Measurements from ENCODE around the gene SYCP2. TPM values are rescaled to one million over a fixed set of nuclear protein-coding genes. Genes with fewer than 3 reads are reported as not detected.
A peak's percentile ranks its signal among the peaks of the same experiment; 100 is the strongest.

The SYCP2 gene
- 1 to 10 TPM in 1 of 4 donors, under 1 TPM in 3; 0.49 to 1.1 (median 0.79) TPM for total RNA-seq
- under 1 TPM; 0.29 to 0.42 (median 0.30) TPM for polyA plus RNA-seq
- long read RNA-seq, donor 1, result 0 reads
- long read RNA-seq, donor 2, result 0 reads

GRCh38 chr20:59933296-59933848 is at the start of gene SYCP2:
Gene SYCP2, minus strand, starts transcription at chr20:59933637. Its CDS starts 11,224 bp downstream, at chr20:59922413.
- no peaks in the 10 kb centered on the region for H3K27me3 ChIP-seq (ENCODE audit: insufficient read depth in 3 of 3, low read length in 2 of 3)
- no peaks in the 10 kb centered on the region for H3K36me3 ChIP-seq (ENCODE audit: insufficient read depth in 1 of 2, low read depth in 1 of 2)
- H3K9me3 ChIP-seq, result no peaks in the 10 kb centered on the region
- H3K27ac ChIP-seq, result peak within 1 kb of the TSS; percentile 70
- ATAC-seq (peak; percentile 73 to 85 (median 76)), DNase-seq (peak; percentile 57 to 86)
- intact Hi-C loops (cut with DNase I), result no loop called here
- peak within 1 kb of the TSS; percentile 90 for H3K4me3 ChIP-seq
- 26 to 36% (median 32%) methylated on average over 45 to 65 of the region's 65 CpGs for WGBS, 3 donors
- peaks cover 24% of the 10 kb centered on the region for H3K4me1 ChIP-seq
- no peak for TF ChIP-seq CTCF (IDR thresholded peaks at IDR 0.05)

GRCh38 chr20:59983076-59983475 is 49.6 kb upstream of the SYCP2 start:
- Histone ChIP-seq H3K4me1 (no peaks in the 10 kb centered on the region), H3K36me3 (ENCODE audit: insufficient read depth in 1 of 2, low read depth in 1 of 2) (no peaks in the 10 kb centered on the region), H3K4me3 (no peak overlapping the region), H3K27me3 (ENCODE audit: insufficient read depth in 3 of 3, low read length in 2 of 3) (no peaks in the 10 kb centered on the region), H3K27ac (no peak overlapping the region), H3K9me3 (no peaks in the 10 kb centered on the region)
- WGBS, 3 donors, result 87 to 89% (median 88%) methylated on average over 9 of the region's 9 CpGs
- ATAC-seq (no peak), DNase-seq (no peak)
- no peak for TF ChIP-seq CTCF (IDR thresholded peaks at IDR 0.05)
- intact Hi-C loops (cut with DNase I), result no loop called here

GRCh38 chr20:59977086-59977485 is 43.6 kb upstream of the SYCP2 start:
- no peaks in the 10 kb centered on the region for H3K36me3 ChIP-seq (ENCODE audit: insufficient read depth in 1 of 2, low read depth in 1 of 2)
- DNase-seq (no peak), ATAC-seq (no peak)
- no peaks in the 10 kb centered on the region for H3K27me3 ChIP-seq (ENCODE audit: insufficient read depth in 3 of 3, low read length in 2 of 3)
- intact Hi-C loops (cut with DNase I), result no loop called here
- 95 to 97% (median 96%) methylated on average over 9 of the region's 9 CpGs for WGBS, 3 donors
- H3K4me1 ChIP-seq, result no peaks in the 10 kb centered on the region
- no peak for TF ChIP-seq CTCF (IDR thresholded peaks at IDR 0.05)
- no peak overlapping the region for H3K27ac ChIP-seq
- H3K4me3 ChIP-seq, result no peak overlapping the region
- no peaks in the 10 kb centered on the region for H3K9me3 ChIP-seq

GRCh38 chr20:59976156-59976782 is 42.8 kb upstream of the SYCP2 start:
- no peaks in the 10 kb centered on the region for H3K4me1 ChIP-seq
- ATAC-seq, result no peak
- 57 to 58% (median 58%) methylated on average over 6 of the region's 6 CpGs for WGBS, 3 donors
- intact Hi-C loops (cut with DNase I), result no loop called here
- H3K27me3 ChIP-seq (ENCODE audit: insufficient read depth in 3 of 3, low read length in 2 of 3), result no peaks in the 10 kb centered on the region
- H3K27ac ChIP-seq, result no peak overlapping the region
- DNase-seq, result no peak
- no peaks in the 10 kb centered on the region for H3K36me3 ChIP-seq (ENCODE audit: insufficient read depth in 1 of 2, low read depth in 1 of 2)
- no peak overlapping the region for H3K4me3 ChIP-seq
- H3K9me3 ChIP-seq, result no peaks in the 10 kb centered on the region
- no peak for TF ChIP-seq CTCF (IDR thresholded peaks at IDR 0.05)
